GM19099 (cell line): ENCODE results near the gene GDF9.

Experiments used
- POLR2A ChIP-seq: IDR thresholded peaks from 3 replicates; pipeline ENCODE4 v1.6.1; 2011; ENCODE audit warnings: low read depth; ENCODE audit not compliant: insufficient read length; ENCODE audit errors: extremely low read depth

GDF9 gene

DNA sequence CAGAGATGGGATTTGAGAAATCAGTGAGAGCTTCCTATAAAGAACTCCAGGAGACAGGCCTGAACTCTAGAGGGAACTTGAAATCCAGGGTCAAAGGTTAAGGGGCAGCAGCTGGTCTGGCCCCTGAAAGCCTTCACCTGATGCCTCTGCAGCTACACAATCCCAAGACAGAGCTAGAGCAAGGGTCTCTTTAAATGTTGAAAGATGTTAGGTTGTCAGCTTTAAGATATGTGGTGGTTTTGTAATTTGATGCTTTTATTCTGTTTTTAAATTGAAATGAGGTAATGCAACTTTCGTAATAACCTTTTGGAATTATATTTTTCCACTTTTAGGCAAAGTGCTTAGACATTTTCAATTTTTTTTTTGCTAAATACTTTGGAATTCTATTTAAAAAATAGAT lies 50.8 kb downstream of the GDF9 start:
- TF ChIP-seq POLR2A, result no peak

DNA sequence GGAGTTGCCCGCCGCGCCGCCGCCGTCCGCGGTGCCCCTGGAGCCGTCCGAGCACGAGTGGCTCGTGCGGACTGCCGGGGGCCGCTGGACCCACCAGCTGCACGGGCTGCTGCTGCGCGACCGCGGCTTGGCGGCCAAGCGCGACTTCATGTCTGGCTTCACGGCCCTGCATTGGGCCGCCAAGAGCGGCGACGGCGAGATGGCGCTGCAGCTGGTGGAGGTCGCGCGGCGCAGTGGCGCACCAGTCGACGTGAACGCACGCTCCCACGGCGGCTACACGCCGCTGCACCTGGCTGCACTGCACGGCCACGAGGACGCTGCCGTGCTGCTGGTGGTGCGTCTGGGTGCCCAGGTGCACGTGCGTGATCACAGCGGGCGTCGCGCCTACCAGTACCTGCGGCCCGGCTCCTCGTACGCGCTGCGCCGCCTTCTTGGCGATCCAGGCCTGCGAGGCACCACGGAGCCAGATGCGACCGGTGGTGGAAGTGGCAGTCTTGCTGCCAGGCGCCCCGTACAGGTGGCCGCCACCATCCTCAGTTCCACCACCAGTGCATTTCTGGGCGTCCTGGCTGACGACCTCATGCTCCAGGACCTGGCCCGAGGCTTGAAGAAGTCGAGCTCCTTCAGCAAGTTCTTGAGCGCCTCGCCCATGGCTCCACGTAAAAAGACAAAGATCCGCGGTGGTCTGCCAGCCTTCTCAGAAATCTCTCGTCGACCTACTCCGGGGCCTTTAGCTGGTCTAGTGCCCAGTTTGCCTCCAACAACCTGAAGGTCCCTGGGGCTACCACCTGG lies 51.6 kb downstream of the GDF9 start:
- no peak for TF ChIP-seq POLR2A

DNA sequence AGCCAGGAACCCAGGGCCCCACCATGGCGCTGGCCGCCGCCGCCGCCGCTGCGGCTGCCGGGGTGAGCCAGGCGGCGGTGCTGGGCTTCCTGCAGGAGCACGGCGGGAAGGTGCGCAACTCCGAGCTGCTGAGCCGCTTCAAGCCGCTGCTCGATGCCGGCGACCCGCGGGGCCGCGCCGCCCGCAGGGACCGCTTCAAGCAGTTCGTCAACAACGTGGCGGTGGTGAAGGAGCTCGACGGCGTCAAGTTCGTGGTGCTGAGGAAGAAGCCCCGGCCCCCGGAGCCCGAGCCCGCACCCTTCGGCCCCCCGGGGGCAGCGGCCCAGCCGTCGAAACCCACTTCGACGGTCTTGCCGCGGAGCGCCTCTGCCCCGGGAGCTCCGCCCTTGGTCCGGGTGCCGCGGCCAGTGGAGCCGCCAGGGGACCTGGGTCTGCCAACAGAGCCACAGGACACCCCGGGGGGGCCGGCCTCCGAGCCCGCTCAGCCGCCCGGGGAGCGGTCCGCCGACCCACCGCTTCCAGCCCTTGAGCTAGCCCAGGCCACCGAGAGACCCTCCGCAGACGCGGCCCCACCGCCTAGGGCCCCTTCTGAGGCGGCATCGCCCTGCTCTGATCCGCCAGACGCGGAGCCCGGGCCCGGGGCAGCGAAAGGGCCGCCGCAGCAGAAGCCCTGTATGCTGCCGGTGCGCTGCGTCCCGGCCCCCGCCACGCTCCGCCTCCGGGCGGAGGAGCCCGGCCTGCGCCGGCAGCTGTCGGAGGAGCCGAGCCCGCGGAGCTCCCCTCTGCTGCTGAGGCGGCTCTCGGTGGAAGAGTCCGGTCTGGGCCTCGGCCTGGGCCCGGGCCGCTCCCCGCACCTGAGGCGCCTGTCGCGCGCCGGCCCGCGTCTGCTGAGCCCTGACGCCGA lies 52.4 kb downstream of the GDF9 start:
- TF ChIP-seq POLR2A, result no peak

DNA sequence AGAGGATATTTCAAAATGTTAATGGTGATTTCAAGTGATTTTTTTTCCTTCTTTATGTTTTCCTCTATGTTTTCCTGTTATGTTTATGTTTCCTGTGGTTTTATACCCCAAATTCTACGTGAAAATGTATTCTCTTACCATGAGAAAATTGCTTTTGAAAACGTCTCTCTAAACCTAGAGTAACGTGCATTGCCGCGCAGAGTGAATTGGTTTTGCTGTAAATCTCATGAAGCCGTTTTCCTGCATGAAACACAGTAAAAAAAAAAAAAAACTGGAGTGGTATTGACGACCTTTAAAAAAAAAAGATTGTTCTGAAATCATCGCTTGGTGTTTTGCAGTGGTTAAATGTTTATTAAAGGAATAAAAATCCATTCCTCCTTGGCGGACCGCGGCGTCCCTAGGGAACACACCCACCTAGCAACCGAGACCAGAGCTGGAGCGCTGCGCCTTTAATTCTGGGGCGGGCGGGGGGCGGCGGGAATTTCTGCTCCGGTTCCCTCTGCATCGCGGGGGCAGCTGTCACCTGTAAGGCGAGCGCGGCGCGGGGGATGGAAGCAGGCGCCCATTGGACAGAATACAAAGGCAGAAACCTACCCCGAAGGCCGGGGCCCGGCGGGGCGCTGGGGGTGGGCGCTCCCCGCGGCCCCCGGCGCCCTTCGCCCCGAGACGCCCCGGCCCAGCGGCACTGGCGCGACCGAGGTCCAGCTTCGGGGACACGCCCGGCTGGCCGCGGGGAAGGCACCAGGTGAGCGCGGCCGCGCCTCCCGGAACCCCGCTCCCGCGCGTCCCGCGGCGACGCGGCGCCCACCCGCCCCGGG lies 53.3 kb downstream of the GDF9 start, which contains the start of gene SOWAHA:
SOWAHA (plus strand) TSS at position 522 of the 818 bp plus-strand sequence. CDS start 320 bp downstream, outside the sequence.
- no peak for TF ChIP-seq POLR2A

DNA sequence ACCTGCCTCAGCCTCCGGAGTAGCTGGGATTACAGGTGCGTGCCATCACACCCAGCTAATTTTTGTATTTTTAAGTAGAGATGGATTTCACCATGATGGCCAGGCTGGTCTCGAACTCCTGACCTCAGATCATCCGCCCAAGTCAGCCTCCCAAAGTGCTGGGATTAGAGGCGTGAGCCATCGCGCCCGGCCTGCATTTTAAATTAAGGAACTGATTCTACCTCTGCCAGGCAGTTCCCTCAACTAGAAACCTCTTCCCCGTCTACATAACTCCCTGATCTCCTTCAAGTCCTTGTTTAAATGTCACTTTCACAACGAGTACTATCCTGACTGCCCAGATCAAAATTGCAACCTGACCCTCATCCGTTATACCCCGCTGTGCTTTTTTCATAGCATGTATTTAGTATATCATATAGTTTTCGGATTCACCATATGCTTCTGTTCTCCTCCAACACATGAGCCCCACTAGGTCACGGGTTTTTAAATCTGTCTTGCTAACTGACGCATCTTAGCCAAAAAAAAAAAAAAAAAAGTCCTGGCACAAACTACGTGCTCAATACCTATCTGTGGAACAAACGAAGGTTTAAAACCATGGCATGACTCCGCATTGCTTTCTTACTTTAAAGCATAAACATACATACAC lies 54.0 kb downstream of the GDF9 start:
- no peak for TF ChIP-seq POLR2A
